HG03565 (cell line): Measurements from ENCODE around the gene B3GALT4.

Source experiments
- ATAC-seq: cut with Tn5 transposase; IDR thresholded peaks from one replicate; pipeline ENCODE4 v1.9.1; 2021; ENCODE audit warnings: mild to moderate bottlenecking, moderate library complexity; ENCODE audit not compliant: unreplicated experiment

B3GALT4 gene

GRCh38 chr6:33288921-33289783 lies 12.2 kb downstream of the B3GALT4 start, which contains the start of the genes PFDN6 and WDR46:
Gene PFDN6, plus strand, starts transcription at chr6:33289601. Its CDS starts 256 bp downstream, at chr6:33289857.
Gene WDR46, minus strand, starts transcription at chr6:33289239. Its CDS starts 69 bp downstream, at chr6:33289170.
- ATAC-seq: peak; percentile 70

DNA sequence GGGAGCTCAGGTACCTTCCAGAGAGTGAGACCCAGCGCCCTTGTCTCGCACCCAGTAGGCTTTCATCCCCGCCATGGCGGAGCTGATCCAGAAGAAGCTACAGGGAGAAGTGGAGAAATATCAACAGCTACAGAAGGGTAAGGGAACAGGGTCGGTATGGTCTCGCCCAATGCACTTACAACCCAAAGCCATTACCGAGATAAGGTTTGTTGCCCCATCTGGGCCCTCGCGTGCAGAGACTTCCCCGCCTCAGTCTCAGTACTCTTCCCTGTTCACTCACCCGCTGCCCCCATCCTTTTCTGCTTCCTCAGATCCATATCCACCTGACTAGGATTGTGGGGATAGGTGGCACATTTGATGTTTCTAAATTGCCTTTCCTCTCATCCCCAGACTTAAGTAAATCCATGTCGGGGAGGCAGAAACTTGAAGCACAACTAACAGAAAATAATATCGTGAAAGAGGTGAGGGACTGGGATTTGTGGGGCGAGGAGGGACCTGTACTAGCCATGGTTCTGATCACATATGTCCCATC lies 12.9 kb downstream of the B3GALT4 start:
- peak; percentile 11 for ATAC-seq

GRCh38 chr6:33290459-33290858 lies 13.5 kb downstream of the B3GALT4 start:
- ATAC-seq: no peak

- no peak for ATAC-seq
Measured at GRCh38 chr6:33292996-33293682, 16.2 kb downstream of the B3GALT4 start.

- no peak for ATAC-seq
Measured at GRCh38 chr6:33294086-33294823, 17.3 kb downstream of the B3GALT4 start.

GRCh38 chr6:33295621-33296369 lies 18.9 kb downstream of the B3GALT4 start:
- no peak for ATAC-seq

DNA sequence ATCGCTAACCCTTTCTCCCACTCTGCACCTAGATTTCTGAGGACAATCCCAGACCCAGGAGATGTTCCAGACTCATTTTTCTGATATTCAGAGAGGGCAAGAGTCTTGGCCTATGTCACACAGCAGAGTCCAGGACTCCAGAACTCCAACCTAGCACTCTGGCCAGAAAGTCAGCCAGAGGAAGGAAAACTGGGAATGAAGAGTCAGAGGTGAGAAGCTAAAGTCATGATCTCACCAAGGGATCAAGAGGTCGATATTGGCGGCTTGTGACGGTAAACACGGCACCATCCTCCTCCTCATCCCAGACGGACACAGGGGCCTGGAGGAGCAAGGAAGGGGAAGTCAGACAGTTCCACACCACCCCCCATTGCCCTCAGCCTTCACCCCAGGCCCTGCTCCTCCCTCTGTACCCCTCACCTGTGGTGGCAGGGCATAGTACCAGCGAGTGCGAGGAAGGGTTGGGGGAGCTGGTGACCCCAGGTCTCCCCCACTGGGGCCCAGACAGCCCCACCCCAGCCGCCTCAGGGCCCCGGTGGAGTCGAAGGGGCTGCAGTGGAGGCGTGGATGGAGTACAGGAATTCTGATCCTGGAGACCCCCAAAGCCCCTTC lies 20.0 kb downstream of the B3GALT4 start:
- no peak for ATAC-seq

GRCh38 chr6:33297406-33297955 lies 20.6 kb downstream of the B3GALT4 start:
- no peak for ATAC-seq

GRCh38 chr6:33297956-33298772 lies 21.2 kb downstream of the B3GALT4 start:
- no peak for ATAC-seq

- ATAC-seq: no peak
Measured at GRCh38 chr6:33298773-33299236, 21.9 kb downstream of the B3GALT4 start, which contains the start of gene RGL2. Gene RGL2, minus strand, starts transcription at chr6:33298942. Its CDS starts 332 bp downstream, at chr6:33298610.

GRCh38 chr6:33299237-33299944 lies 22.5 kb downstream of the B3GALT4 start:
- ATAC-seq: peak; percentile 77

DNA sequence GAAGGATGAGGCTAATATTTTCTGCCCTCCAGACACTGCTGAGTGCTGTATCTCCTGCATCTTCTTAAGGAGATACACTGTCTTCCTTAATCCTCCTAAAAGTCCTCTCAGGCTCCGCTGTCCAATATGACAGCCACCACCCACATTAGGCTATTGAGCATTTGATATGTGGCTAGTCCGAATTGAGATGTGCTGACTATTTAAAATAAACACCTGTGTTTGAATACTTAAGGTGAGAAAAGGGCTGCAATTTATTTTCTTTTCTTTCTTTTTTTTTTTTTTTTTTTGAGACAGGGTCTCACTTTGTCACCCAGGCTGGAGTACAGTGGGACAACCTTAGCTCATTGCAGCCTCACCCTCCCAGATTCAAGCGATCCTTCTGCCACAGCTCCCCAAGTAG lies 25.0 kb downstream of the B3GALT4 start:
- ATAC-seq: no peak

DNA sequence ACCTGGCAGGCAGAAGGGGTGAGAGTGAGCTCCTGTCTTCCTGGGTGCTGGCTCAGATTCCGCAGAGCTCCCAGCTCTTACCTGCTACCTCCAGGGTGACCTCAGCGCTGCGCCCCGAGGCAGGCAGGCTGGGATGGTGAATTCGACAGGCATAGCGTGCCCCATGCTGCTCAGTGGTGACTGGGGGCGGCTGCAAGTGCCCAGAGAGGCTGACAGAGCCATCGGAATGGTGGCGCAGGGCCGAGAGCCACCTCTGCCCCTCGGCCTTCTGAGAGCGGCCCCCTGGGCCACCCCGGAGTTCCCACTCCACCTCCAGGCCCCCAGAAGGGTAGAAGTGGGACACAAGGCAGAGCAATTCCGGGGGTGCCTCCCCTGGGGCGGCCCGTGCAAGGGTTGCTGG lies 27.3 kb downstream of the B3GALT4 start:
- no peak for ATAC-seq

- ATAC-seq: no peak
Measured at GRCh38 chr6:33305052-33305451, 28.1 kb downstream of the B3GALT4 start.

DNA sequence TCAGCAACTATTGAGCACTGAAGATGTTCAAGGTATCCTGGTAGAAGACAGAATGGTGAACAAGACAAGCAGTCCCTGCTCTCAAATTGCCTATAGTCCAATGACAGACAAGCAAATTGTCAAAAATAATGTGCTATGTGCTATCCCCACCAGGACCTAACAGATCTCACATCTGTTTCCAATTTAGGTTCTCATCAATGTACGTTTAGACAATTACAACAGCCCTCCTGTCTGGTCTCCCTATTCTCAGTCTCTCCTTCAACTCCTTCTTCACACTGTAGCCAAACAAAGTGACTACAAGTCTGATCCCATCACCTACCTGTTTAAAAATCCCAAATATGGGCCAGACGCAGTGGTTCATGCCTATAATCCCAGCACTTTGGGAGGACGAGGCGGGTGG lies 29.4 kb downstream of the B3GALT4 start:
- no peak for ATAC-seq

- no peak for ATAC-seq
Measured at GRCh38 chr6:33312361-33313104, 35.6 kb downstream of the B3GALT4 start.

DNA sequence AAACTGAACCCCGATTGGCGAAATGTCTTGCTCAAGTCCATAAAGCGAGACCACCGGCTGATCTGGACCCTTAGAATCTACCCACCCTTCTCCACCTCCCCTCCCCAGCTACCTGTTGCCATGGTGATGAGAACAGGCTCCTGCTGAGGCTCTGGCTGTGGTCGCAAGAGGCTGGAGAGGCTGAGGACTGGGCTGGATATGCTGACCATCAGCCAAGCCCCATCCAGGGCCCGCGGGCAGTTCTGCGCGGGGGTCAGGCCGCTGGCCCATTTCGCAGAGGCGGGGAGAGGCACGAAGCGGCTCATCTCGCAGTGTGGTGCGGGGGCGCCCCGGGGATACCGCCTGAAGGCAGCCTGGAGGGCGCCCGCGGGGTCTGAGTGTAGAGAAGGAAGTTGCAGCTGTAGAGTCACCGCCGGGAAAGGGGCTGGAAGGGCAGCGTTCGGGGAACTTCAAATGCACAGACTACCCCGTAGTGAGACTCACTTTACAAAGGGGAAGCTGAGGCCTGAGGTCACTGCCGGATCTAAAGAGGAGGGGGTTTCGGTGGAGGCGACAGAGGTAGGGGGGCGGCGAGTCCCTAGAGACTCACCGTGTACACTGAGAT lies 36.3 kb downstream of the B3GALT4 start:
- peak; percentile 9 for ATAC-seq
